HTERT RPE-1 (cell line): Measurements from ENCODE around the gene MTHFD2.

ENCODE experiments used
- in situ Hi-C: fragments of 300-500 bp; cut with MboI; formaldehyde crosslinking; loops from 4 replicates; pipeline ENCODE4 v1.14.3; 2020; ENCODE audit warnings: low sequenced_read_pairs

The MTHFD2 gene

DNA sequence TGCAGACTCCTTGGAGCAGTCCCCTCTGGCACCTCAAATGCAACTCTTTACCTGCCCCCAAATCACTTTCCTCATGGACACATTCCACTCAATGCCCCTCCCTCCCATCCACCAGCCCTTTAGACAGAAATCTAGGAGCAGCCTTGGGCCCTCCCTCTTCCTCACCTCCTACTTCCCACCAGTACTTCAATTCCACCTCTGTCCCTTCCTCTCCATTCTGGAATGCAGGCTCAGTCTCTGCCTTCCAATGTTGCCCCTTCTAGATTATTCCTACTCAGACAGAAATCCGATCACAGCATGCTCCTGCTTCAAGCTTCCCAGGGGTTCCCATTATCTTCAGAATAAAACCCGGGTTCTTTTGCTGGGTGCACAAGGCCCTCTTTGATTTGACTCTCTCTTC is 62.1 kb downstream of the MTHFD2 start:
- in situ Hi-C loops, result no loop called here

DNA sequence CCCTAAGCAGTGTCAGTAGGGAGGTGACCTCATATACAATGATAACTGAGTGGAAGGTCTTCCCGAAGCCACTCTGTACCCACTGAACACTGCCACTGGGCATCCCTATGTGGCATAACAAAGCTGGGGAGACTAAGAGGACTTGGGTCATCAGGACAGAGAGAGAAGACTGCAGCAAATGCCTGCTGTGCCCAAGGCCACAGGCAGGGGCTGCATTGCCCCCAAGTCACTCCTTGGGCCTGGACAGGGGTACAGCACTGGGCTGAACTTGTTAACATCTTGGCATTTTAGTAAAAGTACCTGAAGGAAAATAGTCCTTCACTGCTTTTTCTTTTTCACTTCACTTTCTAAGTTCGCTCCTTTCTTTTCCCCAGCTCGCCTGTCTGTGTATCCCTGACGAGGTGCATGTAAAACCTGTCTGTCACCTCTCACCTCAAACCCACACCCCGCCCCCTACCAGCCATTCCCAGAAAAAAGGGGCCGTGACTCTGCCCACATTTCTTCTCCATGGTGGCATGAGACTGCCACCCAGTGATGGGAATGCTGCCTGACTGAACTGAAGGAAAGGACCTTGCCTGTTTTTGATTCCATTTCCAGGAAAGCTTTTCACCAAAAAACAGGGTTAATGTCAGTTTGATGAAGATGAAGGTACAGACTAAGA is 62.9 kb downstream of the MTHFD2 start:
- in situ Hi-C loops, result no loop called here

DNA sequence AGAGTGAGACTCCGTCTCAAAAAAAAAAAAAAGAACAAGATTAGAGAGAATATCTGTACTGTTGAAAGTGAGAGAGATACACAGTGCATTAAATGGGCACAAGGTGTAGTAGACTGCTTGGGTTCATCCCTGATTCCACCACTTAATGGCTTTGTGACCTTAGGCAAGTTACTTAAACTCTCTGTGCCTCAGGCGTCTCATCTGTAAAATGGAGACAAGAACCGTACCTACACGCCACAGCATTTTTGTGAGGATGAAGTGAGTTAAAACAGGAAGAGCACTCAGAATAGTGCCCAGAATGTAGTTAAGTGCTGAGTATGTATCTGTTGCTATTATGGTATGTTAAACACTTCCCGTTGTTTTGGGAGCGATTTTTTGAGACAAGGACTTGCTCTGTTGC is 64.3 kb downstream of the MTHFD2 start:
- in situ Hi-C loops, result no loop called here

DNA sequence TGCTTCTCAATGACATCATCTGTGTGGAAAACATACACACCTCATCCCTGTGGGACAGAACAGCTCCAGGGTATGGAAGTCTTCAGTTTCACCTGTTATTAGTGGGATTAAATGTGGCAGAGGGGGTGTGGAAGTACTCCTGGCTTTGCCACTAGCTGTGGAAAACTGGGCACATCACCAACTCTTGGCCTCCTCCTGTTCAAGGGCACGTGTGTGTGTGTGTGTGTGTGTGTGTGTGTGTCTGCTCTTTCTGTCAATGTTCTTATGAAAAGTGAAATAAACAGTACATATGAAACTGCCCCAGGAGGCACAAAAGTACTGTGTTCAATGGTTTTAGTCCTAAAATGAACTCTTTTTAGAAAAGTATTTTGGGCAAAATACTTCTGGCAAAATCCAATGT is 65.9 kb downstream of the MTHFD2 start:
- in situ Hi-C loops, result no loop called here

DNA sequence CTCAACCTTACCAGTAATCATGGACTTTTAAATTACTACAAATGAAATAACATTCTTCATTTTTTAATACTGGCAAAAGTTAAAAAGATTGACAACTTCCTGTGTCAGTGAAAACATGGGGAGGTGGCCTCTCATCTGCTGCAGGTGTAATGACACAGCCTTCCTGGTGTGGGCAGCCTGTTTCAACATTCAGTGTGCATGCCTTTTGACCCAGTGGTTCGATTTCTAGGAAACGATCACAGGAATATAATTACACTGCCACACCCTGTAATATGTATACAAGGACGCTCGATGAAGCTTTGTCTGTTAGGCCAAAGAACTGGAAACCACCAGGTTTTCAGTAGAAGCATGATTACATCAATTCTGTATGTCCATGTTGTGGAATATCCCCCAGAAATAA is 68.7 kb downstream of the MTHFD2 start:
- in situ Hi-C loops, result no loop called here
